Measurements from ENCODE around the gene TRAPPC3L. TPM values are rescaled to one million over a fixed set of nuclear protein-coding genes. Genes with fewer than 3 reads are reported as not detected.

TRAPPC3L gene
- total and polyA plus RNA-seq, 2 of the 13 experiments (the other 11 are each of a cell fraction or from before 2014, with no cell fraction given), result not detected

- no peak overlapping the region for H3K4me2 ChIP-seq (ENCODE audit: low read depth, low read length)
- BruUV-seq (replicated peaks), result no TSS peak
- in situ Hi-C loops (cut with HindIII; ENCODE audit: extremely low pct_ligation_motif_present, low pct_unique_long_range_greater_than_20kb) (no loop called here), intact Hi-C loops (cut with micrococcal nuclease; ENCODE audit: unreplicated experiment) (no loop called here)
- 74% methylated on average over 74 of the region's 84 CpGs for WGBS (ENCODE audit: low lambda C conversion rate)
- no peaks in the 10 kb centered on the region for H3K79me2 ChIP-seq (ENCODE audit: insufficient read depth, low read length)
- ATAC-seq, result peak; percentile 50; the same call in 2 of the 3 replicates
- ChIA-PET POLR2A (no interaction called here), CTCF (ENCODE audit: low intra/inter-chr PET ratio, low total read pairs) (no interaction called here)
- H3K4me3 ChIP-seq (replicated peaks in 1 of 3; ENCODE audit: insufficient read depth in 1 of 3, low read depth in 2 of 3, low read length in 3 of 3), result peak overlapping the region in 1 of 3 experiments; percentile 8; a peak in 1 of 6 replicates
- H3K36me3 ChIP-seq (replicated peaks in 1 of 2; ENCODE audit: control insufficient read depth in 1 of 2, insufficient read depth in 2 of 2, low read length in 2 of 2), result no peaks in the 10 kb centered on the region
- no peak overlapping the region for H3K9ac ChIP-seq (ENCODE audit: insufficient read depth, low read depth, low read length)
- H2AFZ ChIP-seq (ENCODE audit: low read length), result no peak overlapping the region
- H4K20me1 ChIP-seq (ENCODE audit: insufficient read depth, low read length), result no peaks in the 10 kb centered on the region
- peaks cover 0 to 23% of the 10 kb centered on the region in 2 experiments; a peak in 3 of 5 replicates for H3K27me3 ChIP-seq (ENCODE audit: control insufficient read depth in 1 of 2, insufficient read depth in 2 of 2, low read length in 2 of 2)
- no peaks in the 10 kb centered on the region for H3K4me1 ChIP-seq (ENCODE audit: insufficient read depth, low read length)
- FAIRE-seq, result no peak
- H3K9me3 ChIP-seq (ENCODE audit: low read length), result no peaks in the 10 kb centered on the region
- DNase-seq (ENCODE audit: low spot score), result no peak
- no peak overlapping the region for H3K27ac ChIP-seq (ENCODE audit: extremely low read length, insufficient read depth, low read length)
- TF ChIP-seq ZNF619 (CRISPR knock-in tag; IDR thresholded peaks at IDR 0.05), result no peak
- TF ChIP-seq ATF4 (CRISPR knock-in tag; IDR thresholded peaks at IDR 0.05), result no peak
- TF ChIP-seq HNRNPLL (IDR thresholded peaks at IDR 0.05; ENCODE audit: low read depth, low read length, poor library complexity, severe bottlenecking), result peak; percentile 78
- TF ChIP-seq JUNB (CRISPR knock-in tag; IDR thresholded peaks at IDR 0.05; ENCODE audit: borderline replicate concordance), result no peak
- TF ChIP-seq TCF12 (IDR thresholded peaks at IDR 0.05), result no peak
- TF ChIP-seq TCF12 (CRISPR knock-in tag; IDR thresholded peaks at IDR 0.05), result no peak
- no peak for TF ChIP-seq NFATC3 (CRISPR knock-in tag; IDR thresholded peaks at IDR 0.05)
- no peak for TF ChIP-seq SP140L (CRISPR knock-in tag; IDR thresholded peaks at IDR 0.05; ENCODE audit: borderline replicate concordance)
- no peak for TF ChIP-seq ZFP91 (CRISPR knock-in tag; IDR thresholded peaks at IDR 0.05; ENCODE audit: borderline replicate concordance)
- TF ChIP-seq SP4 (CRISPR knock-in tag; IDR thresholded peaks at IDR 0.05), result no peak
- TF ChIP-seq PHF20 (CRISPR knock-in tag; IDR thresholded peaks at IDR 0.05), result no peak
- no peak for TF ChIP-seq ZBTB43 (CRISPR knock-in tag; conservative IDR thresholded peaks at IDR 0.05)
- TF ChIP-seq ZNF558 (CRISPR knock-in tag; IDR thresholded peaks at IDR 0.05; ENCODE audit: borderline replicate concordance), result no peak
- peak; percentile 33 for TF ChIP-seq ZNF687 (CRISPR knock-in tag; IDR thresholded peaks at IDR 0.05)
- no peak for TF ChIP-seq IRF2 (CRISPR knock-in tag; IDR thresholded peaks at IDR 0.05)
These were observed 83.3 kb downstream of the TRAPPC3L start for GRCh38 chr6:116461932-116462885.

Data from HepG2 (cell line).